GM19467 (cell line): Measurements from ENCODE around the gene KIF4A.
"Not testable (repeated sequence)": the region's sequence is repeated elsewhere in the genome, so short reads cannot be mapped to it uniquely, and the experiment has no call there.

Experiments used
- ATAC-seq: cut with Tn5 transposase; IDR thresholded peaks from one replicate; pipeline ENCODE4 v1.9.1; 2021; ENCODE audit warnings: mild to moderate bottlenecking, moderate library complexity; ENCODE audit not compliant: unreplicated experiment

KIF4A gene

GRCh38 chrX:70386235-70386634 lies 96.3 kb downstream of the KIF4A start:
- no peak for ATAC-seq

GRCh38 chrX:70398899-70399298 lies 109.0 kb downstream of the KIF4A start:
- ATAC-seq = no peak

- ATAC-seq = not testable (repeated sequence)
Measured at GRCh38 chrX:70400181-70400580, 110.3 kb downstream of the KIF4A start.

- ATAC-seq = no peak
Measured at GRCh38 chrX:70402721-70403120, 112.8 kb downstream of the KIF4A start.

GRCh38 chrX:70405003-70405402 lies 115.1 kb downstream of the KIF4A start:
- ATAC-seq = no peak

GRCh38 chrX:70410921-70411320 lies 121.0 kb downstream of the KIF4A start:
- no peak for ATAC-seq

GRCh38 chrX:70411475-70411874 lies 121.6 kb downstream of the KIF4A start:
- ATAC-seq = no peak

- ATAC-seq = no peak
Measured at GRCh38 chrX:70421618-70422017, 131.7 kb downstream of the KIF4A start.

- ATAC-seq = no peak
Measured at GRCh38 chrX:70422851-70423341, 133.0 kb downstream of the KIF4A start, which contains the start of gene GDPD2. Gene GDPD2, plus strand, starts transcription at chrX:70423314. Its CDS starts 1,671 bp downstream, at chrX:70424985.

- no peak for ATAC-seq
Measured at GRCh38 chrX:70423936-70424675, 134.2 kb downstream of the KIF4A start.

GRCh38 chrX:70424801-70425200 lies 134.9 kb downstream of the KIF4A start:
- ATAC-seq = no peak

- ATAC-seq = no peak
Measured at GRCh38 chrX:70426286-70427278, 136.7 kb downstream of the KIF4A start.

- ATAC-seq = no peak
Measured at GRCh38 chrX:70427365-70427764, 137.5 kb downstream of the KIF4A start.

GRCh38 chrX:70429759-70430158 lies 139.9 kb downstream of the KIF4A start:
- no peak for ATAC-seq

GRCh38 chrX:70432936-70433847 lies 143.3 kb downstream of the KIF4A start:
- no peak for ATAC-seq

- ATAC-seq = peak; percentile 56
Measured at GRCh38 chrX:70433848-70434351, 144.0 kb downstream of the KIF4A start.

GRCh38 chrX:70434352-70434866 lies 144.5 kb downstream of the KIF4A start:
- peak; percentile 61 for ATAC-seq

GRCh38 chrX:70434914-70435586 lies 145.1 kb downstream of the KIF4A start:
- no peak for ATAC-seq

GRCh38 chrX:70436343-70436742 lies 146.4 kb downstream of the KIF4A start:
- ATAC-seq = no peak
